ENCODE data around the gene TMEM18. TPM values are rescaled to one million over a fixed set of nuclear protein-coding genes. Genes with fewer than 3 reads are reported as not detected.

Gene TMEM18
- total and polyA plus RNA-seq, 9 of the 15 experiments (the other 6 are each of a cell fraction or from before 2014, with no cell fraction given): 12.8 to 55.9 (median 21.8) TPM

DNA sequence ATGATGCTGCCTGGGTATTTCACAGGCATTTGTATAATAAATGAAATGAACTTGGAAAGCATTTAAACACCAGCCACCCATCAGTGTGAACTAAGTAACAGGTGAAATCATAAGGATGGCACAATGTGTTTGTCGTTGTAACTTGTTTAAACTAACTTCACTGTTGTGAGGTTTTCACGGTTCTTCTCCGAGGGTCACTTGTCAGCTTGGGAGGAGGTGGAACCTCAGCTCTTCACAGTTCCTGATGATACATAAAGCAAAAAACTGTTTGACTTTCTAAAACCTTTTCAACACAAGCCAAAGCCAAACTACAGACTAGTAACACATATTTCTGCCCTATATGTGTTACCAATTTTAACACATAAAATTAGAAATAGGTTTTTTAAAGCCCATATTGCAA, 13.1 kb downstream of the TMEM18 start (continued):
- TF ChIP-seq, protein P1, sequence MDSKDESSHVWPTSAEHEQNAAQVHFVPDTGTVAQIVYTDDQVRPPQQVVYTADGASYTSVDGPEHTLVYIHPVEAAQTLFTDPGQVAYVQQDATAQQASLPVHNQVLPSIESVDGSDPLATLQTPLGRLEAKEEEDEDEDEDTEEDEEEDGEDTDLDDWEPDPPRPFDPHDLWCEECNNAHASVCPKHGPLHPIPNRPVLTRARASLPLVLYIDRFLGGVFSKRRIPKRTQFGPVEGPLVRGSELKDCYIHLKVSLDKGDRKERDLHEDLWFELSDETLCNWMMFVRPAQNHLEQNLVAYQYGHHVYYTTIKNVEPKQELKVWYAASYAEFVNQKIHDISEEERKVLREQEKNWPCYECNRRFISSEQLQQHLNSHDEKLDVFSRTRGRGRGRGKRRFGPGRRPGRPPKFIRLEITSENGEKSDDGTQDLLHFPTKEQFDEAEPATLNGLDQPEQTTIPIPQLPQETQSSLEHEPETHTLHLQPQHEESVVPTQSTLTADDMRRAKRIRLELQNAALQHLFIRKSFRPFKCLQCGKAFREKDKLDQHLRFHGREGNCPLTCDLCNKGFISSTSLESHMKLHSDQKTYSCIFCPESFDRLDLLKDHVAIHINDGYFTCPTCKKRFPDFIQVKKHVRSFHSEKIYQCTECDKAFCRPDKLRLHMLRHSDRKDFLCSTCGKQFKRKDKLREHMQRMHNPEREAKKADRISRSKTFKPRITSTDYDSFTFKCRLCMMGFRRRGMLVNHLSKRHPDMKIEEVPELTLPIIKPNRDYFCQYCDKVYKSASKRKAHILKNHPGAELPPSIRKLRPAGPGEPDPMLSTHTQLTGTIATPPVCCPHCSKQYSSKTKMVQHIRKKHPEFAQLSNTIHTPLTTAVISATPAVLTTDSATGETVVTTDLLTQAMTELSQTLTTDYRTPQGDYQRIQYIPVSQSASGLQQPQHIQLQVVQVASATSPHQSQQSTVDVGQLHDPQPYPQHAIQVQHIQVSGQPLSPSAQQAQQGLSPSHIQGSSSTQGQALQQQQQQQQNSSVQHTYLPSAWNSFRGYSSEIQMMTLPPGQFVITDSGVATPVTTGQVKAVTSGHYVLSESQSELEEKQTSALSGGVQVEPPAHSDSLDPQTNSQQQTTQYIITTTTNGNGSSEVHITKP (IDR thresholded peaks at IDR 0.05; ENCODE audit: partially characterized antibody): no peak

DNA sequence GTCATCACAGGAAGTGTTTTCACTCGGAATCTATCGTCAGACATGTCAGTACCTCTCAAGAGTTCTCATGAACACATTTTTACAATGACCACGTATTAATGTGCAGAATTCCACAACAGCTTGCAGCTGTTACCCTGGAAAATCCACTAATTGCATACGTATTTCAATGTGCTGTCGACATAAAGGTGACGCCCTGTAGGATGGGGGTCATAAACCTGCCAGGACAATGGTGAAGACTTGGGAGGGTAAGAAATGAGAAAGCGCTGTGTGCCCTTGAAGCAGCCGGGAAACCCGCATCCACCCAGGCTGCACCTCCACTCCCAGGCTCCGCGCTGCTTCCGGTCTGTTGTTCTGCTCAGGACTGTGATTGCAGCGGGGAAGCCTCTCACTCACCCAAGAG, 14.0 kb downstream of the TMEM18 start:
- BruUV-seq (replicated peaks): no TSS peak
- no peak overlapping the region for H3K27ac ChIP-seq (ENCODE audit: extremely low read depth, low read depth, low read length)
- 70% methylated on average over 13 of the region's 13 CpGs for WGBS (ENCODE audit: insufficient coverage, low coverage, missing lambda C conversion rate)
- no peak for TF ChIP-seq TSC22D4 (tag; IDR thresholded peaks at IDR 0.05)
- TF ChIP-seq, protein P2, sequence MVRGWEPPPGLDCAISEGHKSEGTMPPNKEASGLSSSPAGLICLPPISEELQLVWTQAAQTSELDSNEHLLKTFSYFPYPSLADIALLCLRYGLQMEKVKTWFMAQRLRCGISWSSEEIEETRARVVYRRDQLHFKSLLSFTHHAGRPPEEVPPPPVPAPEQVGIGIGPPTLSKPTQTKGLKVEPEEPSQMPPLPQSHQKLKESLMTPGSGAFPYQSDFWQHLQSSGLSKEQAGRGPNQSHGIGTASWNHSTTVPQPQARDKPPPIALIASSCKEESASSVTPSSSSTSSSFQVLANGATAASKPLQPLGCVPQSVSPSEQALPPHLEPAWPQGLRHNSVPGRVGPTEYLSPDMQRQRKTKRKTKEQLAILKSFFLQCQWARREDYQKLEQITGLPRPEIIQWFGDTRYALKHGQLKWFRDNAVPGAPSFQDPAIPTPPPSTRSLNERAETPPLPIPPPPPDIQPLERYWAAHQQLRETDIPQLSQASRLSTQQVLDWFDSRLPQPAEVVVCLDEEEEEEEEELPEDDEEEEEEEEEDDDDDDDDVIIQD (CRISPR knock-in tag; IDR thresholded peaks at IDR 0.05): no peak
- TF ChIP-seq ZNF444 (CRISPR knock-in tag; IDR thresholded peaks at IDR 0.05): no peak
- TF ChIP-seq KDM4B (IDR thresholded peaks at IDR 0.05; ENCODE audit: borderline replicate concordance in 2 of 2, low read depth in 1 of 2): no peak
- TF ChIP-seq, protein P3, sequence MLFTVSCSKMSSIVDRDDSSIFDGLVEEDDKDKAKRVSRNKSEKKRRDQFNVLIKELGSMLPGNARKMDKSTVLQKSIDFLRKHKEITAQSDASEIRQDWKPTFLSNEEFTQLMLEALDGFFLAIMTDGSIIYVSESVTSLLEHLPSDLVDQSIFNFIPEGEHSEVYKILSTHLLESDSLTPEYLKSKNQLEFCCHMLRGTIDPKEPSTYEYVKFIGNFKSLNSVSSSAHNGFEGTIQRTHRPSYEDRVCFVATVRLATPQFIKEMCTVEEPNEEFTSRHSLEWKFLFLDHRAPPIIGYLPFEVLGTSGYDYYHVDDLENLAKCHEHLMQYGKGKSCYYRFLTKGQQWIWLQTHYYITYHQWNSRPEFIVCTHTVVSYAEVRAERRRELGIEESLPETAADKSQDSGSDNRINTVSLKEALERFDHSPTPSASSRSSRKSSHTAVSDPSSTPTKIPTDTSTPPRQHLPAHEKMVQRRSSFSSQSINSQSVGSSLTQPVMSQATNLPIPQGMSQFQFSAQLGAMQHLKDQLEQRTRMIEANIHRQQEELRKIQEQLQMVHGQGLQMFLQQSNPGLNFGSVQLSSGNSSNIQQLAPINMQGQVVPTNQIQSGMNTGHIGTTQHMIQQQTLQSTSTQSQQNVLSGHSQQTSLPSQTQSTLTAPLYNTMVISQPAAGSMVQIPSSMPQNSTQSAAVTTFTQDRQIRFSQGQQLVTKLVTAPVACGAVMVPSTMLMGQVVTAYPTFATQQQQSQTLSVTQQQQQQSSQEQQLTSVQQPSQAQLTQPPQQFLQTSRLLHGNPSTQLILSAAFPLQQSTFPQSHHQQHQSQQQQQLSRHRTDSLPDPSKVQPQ (CRISPR knock-in tag; IDR thresholded peaks at IDR 0.05; ENCODE audit: borderline replicate concordance): no peak
- no peak for TF ChIP-seq NCOA6 (IDR thresholded peaks at IDR 0.05)
- TF ChIP-seq, protein P4, sequence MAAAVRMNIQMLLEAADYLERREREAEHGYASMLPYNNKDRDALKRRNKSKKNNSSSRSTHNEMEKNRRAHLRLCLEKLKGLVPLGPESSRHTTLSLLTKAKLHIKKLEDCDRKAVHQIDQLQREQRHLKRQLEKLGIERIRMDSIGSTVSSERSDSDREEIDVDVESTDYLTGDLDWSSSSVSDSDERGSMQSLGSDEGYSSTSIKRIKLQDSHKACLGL (CRISPR knock-in tag; IDR thresholded peaks at IDR 0.05; ENCODE audit: borderline replicate concordance, poor library complexity, severe bottlenecking): no peak
- no peak for TF ChIP-seq BHLHE40 (IDR thresholded peaks at IDR 0.05; ENCODE audit: low read length)
- no peak for TF ChIP-seq MED1 (CRISPR knock-in tag; IDR thresholded peaks at IDR 0.05; ENCODE audit: borderline replicate concordance)
- no peak for TF ChIP-seq E2F3 (CRISPR knock-in tag; IDR thresholded peaks at IDR 0.05)

More for the DNA sequence above, 14.0 kb downstream of the TMEM18 start:
- no peak for ATAC-seq
- no peak overlapping the region for H3K9ac ChIP-seq (ENCODE audit: insufficient read depth in 1 of 2, low read depth in 2 of 2, low read length in 2 of 2)
- in situ Hi-C loops (cut with MboI) (no loop called here), intact Hi-C loops (cut with micrococcal nuclease) (no loop called here)
- POLR2A ChIA-PET: no interaction called here
- no peak overlapping the region for H3K4me3 ChIP-seq
- DNase-seq (ENCODE audit: extremely low read depth in 1 of 4, low spot score in 3 of 4): no peak
- peaks cover 0 to 9% of the 10 kb centered on the region in 2 experiments; a peak in 2 of 5 replicates for H3K4me1 ChIP-seq (replicated peaks in 1 of 2; ENCODE audit: control insufficient read depth in 2 of 2, insufficient read depth in 2 of 2, low read length in 2 of 2)
- H3K9me3 ChIP-seq (replicated peaks; ENCODE audit: control insufficient read depth, insufficient read depth, low read depth, low read length): no peaks in the 10 kb centered on the region; the same call in 1 of the 2 replicates
- H2AFZ ChIP-seq (ENCODE audit: low read depth, low read length): no peak overlapping the region
- H3K9me1 ChIP-seq (ENCODE audit: control insufficient read depth, insufficient read depth, low read length): no peaks in the 10 kb centered on the region
- H3K27me3 ChIP-seq (ENCODE audit: control insufficient read depth in 2 of 2, insufficient read depth in 2 of 2, low read length in 2 of 2): peaks cover 16 to 28% of the 10 kb centered on the region in 2 experiments; a peak in 4 of 5 replicates
- H4K20me1 ChIP-seq (replicated peaks; ENCODE audit: control insufficient read depth, insufficient read depth, low read length): no peaks in the 10 kb centered on the region
- H3K4me2 ChIP-seq (ENCODE audit: insufficient read depth, low read length): no peak overlapping the region
- CTCF ChIA-PET (ENCODE audit: low intra/inter-chr PET ratio): no interaction called here
- no peak for FAIRE-seq
- no peaks in the 10 kb centered on the region for H3K79me2 ChIP-seq (ENCODE audit: control insufficient read depth, insufficient read depth, low read length)
- H3K36me3 ChIP-seq (ENCODE audit: control insufficient read depth, insufficient read depth, low read length): peaks cover 8% of the 10 kb centered on the region; the same call in 2 of the 3 replicates

All from K562 (cell line).